Effector memory CD4-positive, alpha-beta T cell (primary cell): ENCODE data around the gene SARS2.
A peak's percentile ranks its signal among the peaks of the same experiment; 100 is the strongest.

Source experiments
- DNase-seq, 3 donors: peaks; one replicate each; pipeline ENCODE4 v3.0.0-alpha.2; 2020
- H3K27ac ChIP-seq: 2 replicates; pipeline ENCODE4 v1.7.0; 2013; ENCODE audit warnings: mild to moderate bottlenecking, low read length, moderate library complexity; ENCODE audit not compliant: insufficient read depth, poor library complexity, severe bottlenecking
- H3K27me3 ChIP-seq: replicated peaks from 2 replicates; pipeline ENCODE4 v1.7.0; 2013; ENCODE audit warnings: mild to moderate bottlenecking, low read length; ENCODE audit not compliant: insufficient read depth, control insufficient read depth, poor library complexity, severe bottlenecking
- H3K36me3 ChIP-seq: 2 replicates; pipeline ENCODE4 v1.7.0; 2013; ENCODE audit warnings: mild to moderate bottlenecking, low read length, moderate library complexity; ENCODE audit not compliant: control insufficient read depth, insufficient read depth
- H3K4me1 ChIP-seq: 2 replicates; pipeline ENCODE4 v1.7.0; 2013; ENCODE audit warnings: low read length, mild to moderate bottlenecking; ENCODE audit not compliant: control insufficient read depth, insufficient read depth, poor library complexity, severe bottlenecking
- H3K4me3 ChIP-seq: 2 replicates; pipeline ENCODE4 v1.7.0; 2013; ENCODE audit warnings: low read length, low read depth, mild to moderate bottlenecking; ENCODE audit not compliant: insufficient read depth, poor library complexity, severe bottlenecking
- H3K9me3 ChIP-seq: 2 replicates; pipeline ENCODE4 v1.7.0; 2013; ENCODE audit warnings: mild to moderate bottlenecking, low read length, moderate library complexity; ENCODE audit not compliant: control insufficient read depth

The SARS2 gene

GRCh38 chr19:38908911-38909310 is 21.7 kb downstream of the SARS2 start:
- Histone ChIP-seq H3K4me3 (no peak overlapping the region), H3K4me1 (no peaks in the 10 kb centered on the region), H3K27me3 (no peaks in the 10 kb centered on the region), H3K27ac (no peak overlapping the region), H3K36me3 (peaks cover 32% of the 10 kb centered on the region), H3K9me3 (no peaks in the 10 kb centered on the region)
- DNase-seq, result no peak

- Histone ChIP-seq H3K4me1 (no peaks in the 10 kb centered on the region), H3K36me3 (peaks cover 32% of the 10 kb centered on the region), H3K27me3 (no peaks in the 10 kb centered on the region), H3K27ac (no peak overlapping the region), H3K4me3 (no peak overlapping the region), H3K9me3 (no peaks in the 10 kb centered on the region)
- DNase-seq, result no peak
Measured at GRCh38 chr19:38907670-38908069, 22.9 kb downstream of the SARS2 start.

GRCh38 chr19:38907227-38907626 is 23.3 kb downstream of the SARS2 start:
- no peak overlapping the region for H3K27ac ChIP-seq
- no peak overlapping the region for H3K4me3 ChIP-seq
- H3K36me3 ChIP-seq, result peaks cover 32% of the 10 kb centered on the region
- no peaks in the 10 kb centered on the region for H3K27me3 ChIP-seq
- no peak for DNase-seq
- H3K4me1 ChIP-seq, result no peaks in the 10 kb centered on the region
- no peaks in the 10 kb centered on the region for H3K9me3 ChIP-seq

GRCh38 chr19:38905620-38906019 is 24.9 kb downstream of the SARS2 start:
- Histone ChIP-seq H3K4me1 (peaks cover 3% of the 10 kb centered on the region), H3K9me3 (no peaks in the 10 kb centered on the region), H3K27ac (no peak overlapping the region), H3K36me3 (peaks cover 32% of the 10 kb centered on the region), H3K4me3 (no peak overlapping the region), H3K27me3 (no peaks in the 10 kb centered on the region)
- DNase-seq, result no peak

GRCh38 chr19:38904581-38905539 is 25.7 kb downstream of the SARS2 start:
- Histone ChIP-seq H3K36me3 (peaks cover 32% of the 10 kb centered on the region), H3K4me3 (no peak overlapping the region), H3K27me3 (no peaks in the 10 kb centered on the region), H3K4me1 (peaks cover 8% of the 10 kb centered on the region), H3K27ac (no peak overlapping the region), H3K9me3 (no peaks in the 10 kb centered on the region)
- no peak for DNase-seq

- H3K9me3 ChIP-seq, result no peaks in the 10 kb centered on the region
- DNase-seq, result no peak
- H3K4me3 ChIP-seq, result no peak overlapping the region
- H3K4me1 ChIP-seq, result peaks cover 18% of the 10 kb centered on the region
- no peaks in the 10 kb centered on the region for H3K27me3 ChIP-seq
- peaks cover 19% of the 10 kb centered on the region for H3K36me3 ChIP-seq
- H3K27ac ChIP-seq, result no peak overlapping the region
Measured at GRCh38 chr19:38901683-38902082, 28.9 kb downstream of the SARS2 start.

- no peaks in the 10 kb centered on the region for H3K27me3 ChIP-seq
- H3K9me3 ChIP-seq, result no peaks in the 10 kb centered on the region
- H3K27ac ChIP-seq, result peak overlapping the region; percentile 98
- no peak for DNase-seq
- H3K4me3 ChIP-seq, result peak overlapping the region; percentile 79
- H3K4me1 ChIP-seq, result peaks cover 18% of the 10 kb centered on the region
- H3K36me3 ChIP-seq, result peaks cover 15% of the 10 kb centered on the region
Measured at GRCh38 chr19:38900743-38901190, 29.8 kb downstream of the SARS2 start.

GRCh38 chr19:38900202-38900629 is 30.3 kb downstream of the SARS2 start:
- H3K4me1 ChIP-seq, result peaks cover 18% of the 10 kb centered on the region
- H3K9me3 ChIP-seq, result no peaks in the 10 kb centered on the region
- peak overlapping the region; percentile 79 for H3K4me3 ChIP-seq
- no peaks in the 10 kb centered on the region for H3K27me3 ChIP-seq
- H3K36me3 ChIP-seq, result peaks cover 10% of the 10 kb centered on the region
- peak overlapping the region; percentile 98 for H3K27ac ChIP-seq
- no peak for DNase-seq

GRCh38 chr19:38899447-38900201 is 30.9 kb downstream of the SARS2 start, which contains the start of the genes NFKBIB and SIRT2:
Gene NFKBIB, plus strand, starts transcription at chr19:38899969. Its CDS starts 64 bp downstream, at chr19:38900033.
Gene SIRT2, minus strand, starts transcription at chr19:38899618. Its CDS starts 97 bp downstream, at chr19:38899521.
- H3K27me3 ChIP-seq, result no peaks in the 10 kb centered on the region
- H3K27ac ChIP-seq, result peak within 1 kb of the TSS; percentile 98
- peaks cover 4% of the 10 kb centered on the region for H3K36me3 ChIP-seq
- peak within 1 kb of the TSS; percentile 79 for H3K4me3 ChIP-seq
- peaks cover 18% of the 10 kb centered on the region for H3K4me1 ChIP-seq
- DNase-seq, result peak; percentile 99 to 100 (median 100)
- H3K9me3 ChIP-seq, result no peaks in the 10 kb centered on the region
